GM23248 (cell line): ENCODE data around the gene ZNF536.

Experiments
- EZH2 ChIP-seq: fragments of 200-600 bp; sonication (generic); IDR thresholded peaks from 2 replicates; pipeline ENCODE4 v1.6.1; 2018; ENCODE audit warnings: antibody characterized with exemption, mild to moderate bottlenecking; ENCODE audit not compliant: insufficient read depth, poor library complexity, severe bottlenecking
- EZH2phosphoT487 ChIP-seq: fragments of 200-600 bp; sonication (generic); IDR thresholded peaks from 2 replicates; pipeline ENCODE4 v1.6.1; 2018; ENCODE audit warnings: antibody characterized with exemption, moderate library complexity, mild to moderate bottlenecking, low read depth; ENCODE audit not compliant: insufficient read depth

- TF ChIP-seq EZH2: no peak
- no peak for TF ChIP-seq EZH2phosphoT487
Observed at GRCh38 chr19:30455881-30456280, 83.7 kb downstream of the ZNF536 start.
